Gastrocnemius medialis (tissue), 4 donors: ENCODE data around the gene LPAR5.

Experiments
- POLR2A ChIP-seq, 2 donors: fragments of 450-650 bp; IDR thresholded peaks; one replicate each; pipeline ENCODE4 v1.6.1; 2017; ENCODE audit warnings: antibody characterized with exemption in 2 of 2, mild to moderate bottlenecking in 2 of 2, moderate library complexity in 2 of 2
- TF ChIP-seq, protein P1 (sequence below), 5 experiments: fragments of 450-650 bp in 3 of 5; fragments of 200-600 bp in 2 of 5; sonication (generic) in 2 of 5; IDR thresholded peaks in 4 of 5; conservative IDR thresholded peaks in 1 of 5; 1 replicate in 4 of 5; 2 replicates in 1 of 5; pipeline ENCODE4 v1.5.1; 2016 to 2019; ENCODE audit warnings: antibody characterized with exemption in 5 of 5, mild to moderate bottlenecking in 3 of 5, moderate library complexity in 3 of 5

DNA sequence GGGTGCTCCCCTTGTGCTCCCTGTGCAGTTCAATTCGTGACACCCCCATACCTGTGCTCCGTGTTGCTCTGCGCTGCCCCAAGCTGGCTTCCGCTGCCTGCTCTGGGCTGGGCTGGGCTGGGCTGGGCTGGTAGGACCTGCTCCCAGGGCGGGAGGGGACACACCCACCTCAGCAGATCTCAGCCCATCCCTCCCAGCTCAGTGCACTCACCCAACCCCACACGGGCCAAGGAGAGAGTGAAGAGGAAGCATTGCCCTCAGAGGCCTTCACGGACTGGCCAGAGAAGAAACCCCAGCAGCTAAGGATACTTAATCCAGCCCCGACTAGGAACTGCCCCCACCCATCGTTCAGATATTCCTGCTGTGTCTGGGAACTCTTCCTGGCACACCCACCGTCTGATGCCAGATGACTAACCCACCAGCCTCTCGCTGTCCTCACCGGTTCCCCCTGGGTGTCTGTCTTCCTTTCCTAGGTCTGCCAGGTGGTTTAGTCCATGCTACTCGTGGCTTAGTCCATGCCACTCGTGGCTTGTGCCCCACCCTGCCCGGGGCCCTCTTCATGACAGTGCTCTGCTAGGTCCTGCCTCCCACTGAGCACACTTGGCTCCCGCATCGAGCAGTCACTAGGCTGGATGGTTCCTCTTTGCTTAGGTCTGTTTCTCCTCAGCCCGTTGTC lies at the start of gene LPAR5:
- TF ChIP-seq, protein P1, sequence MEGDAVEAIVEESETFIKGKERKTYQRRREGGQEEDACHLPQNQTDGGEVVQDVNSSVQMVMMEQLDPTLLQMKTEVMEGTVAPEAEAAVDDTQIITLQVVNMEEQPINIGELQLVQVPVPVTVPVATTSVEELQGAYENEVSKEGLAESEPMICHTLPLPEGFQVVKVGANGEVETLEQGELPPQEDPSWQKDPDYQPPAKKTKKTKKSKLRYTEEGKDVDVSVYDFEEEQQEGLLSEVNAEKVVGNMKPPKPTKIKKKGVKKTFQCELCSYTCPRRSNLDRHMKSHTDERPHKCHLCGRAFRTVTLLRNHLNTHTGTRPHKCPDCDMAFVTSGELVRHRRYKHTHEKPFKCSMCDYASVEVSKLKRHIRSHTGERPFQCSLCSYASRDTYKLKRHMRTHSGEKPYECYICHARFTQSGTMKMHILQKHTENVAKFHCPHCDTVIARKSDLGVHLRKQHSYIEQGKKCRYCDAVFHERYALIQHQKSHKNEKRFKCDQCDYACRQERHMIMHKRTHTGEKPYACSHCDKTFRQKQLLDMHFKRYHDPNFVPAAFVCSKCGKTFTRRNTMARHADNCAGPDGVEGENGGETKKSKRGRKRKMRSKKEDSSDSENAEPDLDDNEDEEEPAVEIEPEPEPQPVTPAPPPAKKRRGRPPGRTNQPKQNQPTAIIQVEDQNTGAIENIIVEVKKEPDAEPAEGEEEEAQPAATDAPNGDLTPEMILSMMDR (IDR thresholded peaks at IDR 0.05 in 4 of 5, conservative IDR thresholded peaks at IDR 0.05 in 1 of 5), result no peak
- no peak for TF ChIP-seq POLR2A (IDR thresholded peaks at IDR 0.05)
